Activated T-helper 1 cell treated with Interleukin-2 at 50 U/mL for 16 hours (primary cell): ENCODE measurements around the gene EHD2.
"Not testable (repeated sequence)": the region's sequence is repeated elsewhere in the genome, so short reads cannot be mapped to it uniquely, and the experiment has no call there.

Experiments
- DNase-seq: peaks from one replicate; pipeline ENCODE4 v3.0.0-alpha.2; 2020; ENCODE audit warnings: low read depth

EHD2 gene

DNA sequence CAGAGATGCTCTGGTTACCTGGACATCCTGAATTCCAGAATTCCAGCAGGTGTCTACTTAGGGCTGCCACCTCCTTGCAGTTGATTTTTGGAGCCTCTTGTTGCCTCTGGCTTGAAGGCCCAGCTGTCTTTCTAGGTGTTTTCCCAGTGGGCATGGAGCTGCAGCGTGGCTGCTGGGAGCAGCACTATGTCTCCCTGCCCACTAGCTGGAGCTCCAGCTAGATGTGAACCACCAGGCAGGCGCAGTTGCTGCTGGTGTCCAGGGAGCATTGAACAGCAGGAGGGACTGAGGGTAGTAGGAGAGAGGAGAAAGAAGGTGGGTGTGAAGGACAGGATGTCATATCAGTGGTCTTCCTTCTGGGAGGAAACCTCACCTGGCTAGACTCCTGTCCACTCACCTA lies 55.4 kb downstream of the EHD2 start:
- DNase-seq, result no peak

DNA sequence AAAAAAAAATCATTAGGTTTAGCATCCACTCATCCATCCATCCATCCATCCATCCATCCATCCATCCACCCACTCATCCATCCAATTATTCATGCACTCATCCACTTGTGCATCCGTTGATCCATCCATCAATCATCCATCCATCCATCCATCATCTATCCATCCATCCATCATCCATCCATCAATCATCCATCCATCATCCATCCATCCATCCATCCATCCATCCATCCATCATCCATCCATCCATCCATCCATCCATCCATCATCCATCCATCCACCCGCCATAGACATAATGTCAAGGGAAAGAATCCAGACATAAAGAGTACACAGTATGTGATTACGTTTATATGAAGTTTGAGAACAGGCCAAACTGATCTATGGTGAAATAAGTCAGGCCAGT lies 56.3 kb downstream of the EHD2 start:
- no peak for DNase-seq

DNA sequence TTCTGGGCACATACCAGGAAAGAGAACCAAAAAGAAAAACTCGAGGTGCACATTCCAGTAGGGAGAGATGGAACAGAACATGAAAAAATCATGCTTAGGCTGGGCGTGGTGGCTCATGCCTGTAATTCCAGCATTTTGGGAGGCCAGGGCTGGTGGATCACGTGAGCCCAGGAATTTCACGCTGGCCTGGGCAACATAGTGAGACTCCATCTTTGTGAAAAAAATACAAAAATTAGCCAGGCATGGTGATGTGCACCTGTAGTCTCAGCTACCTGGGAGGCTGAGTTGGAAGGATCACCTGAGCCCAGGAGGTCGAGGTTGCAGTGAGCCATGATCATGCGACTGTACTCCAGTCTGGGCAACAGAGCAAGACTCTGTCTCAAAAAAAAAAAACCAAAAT lies 58.1 kb downstream of the EHD2 start:
- DNase-seq, result not testable (repeated sequence)

DNA sequence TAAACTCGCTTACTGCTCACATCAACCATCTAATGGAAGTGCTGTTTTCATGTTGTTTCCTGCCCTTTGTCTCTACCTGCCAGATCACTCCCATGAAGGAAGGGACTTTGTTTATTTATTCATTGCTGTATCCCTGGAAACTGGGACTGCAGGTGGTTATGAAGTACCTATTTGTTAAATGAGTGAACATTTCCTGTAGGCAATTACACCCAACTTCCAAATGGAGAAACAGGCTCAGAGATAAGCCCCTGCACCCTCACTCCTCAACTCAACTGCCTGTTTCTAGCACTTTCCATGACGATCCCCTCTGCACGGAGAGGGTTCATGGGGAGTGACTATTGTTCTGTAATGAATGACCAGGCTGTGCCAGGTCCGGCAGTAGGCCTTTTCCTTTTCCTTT lies 63.3 kb downstream of the EHD2 start:
- DNase-seq, result no peak

DNA sequence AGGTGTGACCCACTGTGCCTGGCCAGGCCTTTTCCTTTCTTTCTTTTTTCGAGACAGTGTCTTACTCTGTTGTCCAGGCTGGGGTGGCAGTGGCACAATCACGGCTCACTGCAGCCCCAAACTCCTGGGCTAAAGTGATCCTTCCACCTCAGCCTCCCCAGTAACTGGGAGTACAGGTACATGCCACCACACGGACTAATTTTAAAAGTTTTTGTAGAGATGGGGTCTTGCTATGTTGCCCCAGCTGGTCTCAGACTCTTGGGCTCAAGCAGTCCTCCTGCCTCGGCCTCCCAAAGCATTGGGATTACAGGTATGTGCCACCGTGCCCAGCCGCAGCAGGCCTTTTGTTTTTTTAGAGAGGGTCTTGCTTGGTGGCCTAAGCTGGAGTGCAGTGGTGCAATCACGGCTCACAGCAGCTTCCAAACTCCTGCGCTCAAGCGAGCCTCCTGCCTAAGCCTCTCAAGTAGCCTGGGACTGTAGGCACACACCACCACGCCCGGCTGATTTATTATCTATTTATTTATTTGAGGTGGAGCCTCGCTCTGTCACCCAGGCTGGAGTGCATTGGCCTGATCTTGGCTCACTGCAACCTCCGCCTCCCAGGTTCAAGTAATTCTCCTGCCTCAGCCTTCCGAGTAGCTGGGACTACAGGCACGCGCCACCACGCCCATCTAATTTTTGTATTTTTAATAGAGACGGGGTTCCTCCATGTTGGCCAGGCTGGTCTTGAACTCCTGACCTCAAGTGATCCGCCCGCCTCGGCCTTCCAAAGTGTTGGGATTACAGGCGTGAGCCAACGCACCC lies 64.2 kb downstream of the EHD2 start:
- not testable (repeated sequence) for DNase-seq

DNA sequence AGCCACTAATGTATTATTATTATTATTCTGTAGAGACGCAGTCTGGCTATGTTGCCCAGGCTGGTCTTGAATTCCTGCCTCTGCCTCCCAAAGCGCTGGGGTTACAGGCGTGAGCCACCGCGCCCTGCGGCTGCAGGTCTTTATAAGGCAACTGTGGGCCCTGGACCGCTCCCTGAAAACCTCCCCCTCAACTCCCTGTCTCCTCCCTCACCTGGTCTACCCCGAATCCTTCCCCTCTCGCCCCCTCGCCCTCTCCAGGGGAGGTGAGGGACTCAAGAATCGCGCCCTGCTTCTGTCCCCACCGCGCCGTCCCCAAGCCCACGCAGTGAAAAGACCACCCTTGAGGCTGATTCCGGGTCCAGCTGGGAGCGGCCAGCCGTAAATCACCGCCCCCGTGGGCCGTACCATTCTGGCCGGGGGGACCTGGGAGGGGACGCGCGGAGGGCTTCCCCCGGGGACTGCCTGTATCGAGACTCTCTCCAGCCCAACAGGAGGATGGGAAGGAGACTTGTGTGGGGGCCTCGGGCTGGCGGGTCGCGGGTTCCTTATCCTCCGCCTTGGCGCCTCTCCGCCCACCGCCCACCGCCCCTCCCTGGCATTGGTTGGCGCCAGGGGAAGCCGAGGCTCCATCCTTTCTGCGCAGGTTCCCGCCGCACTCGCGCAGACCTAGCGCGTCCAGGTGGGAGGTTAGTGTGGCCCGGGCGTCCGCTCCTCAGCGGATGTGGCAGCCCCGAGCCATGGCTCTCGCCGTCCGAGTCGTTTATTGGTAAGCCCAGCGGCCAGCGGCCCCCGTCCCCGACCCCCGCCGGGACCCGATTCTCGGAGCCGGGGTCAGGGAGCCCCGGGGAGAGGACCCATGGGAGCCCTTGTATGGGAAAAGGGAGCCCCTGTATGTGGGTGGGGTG lies 65.1 kb downstream of the EHD2 start, which contains the start of gene SELENOW:
TSS of gene SELENOW (plus strand) at position 655 of the 905 bp plus-strand sequence. CDS start at position 738, 83 bp downstream.
- peak; percentile 61 for DNase-seq

DNA sequence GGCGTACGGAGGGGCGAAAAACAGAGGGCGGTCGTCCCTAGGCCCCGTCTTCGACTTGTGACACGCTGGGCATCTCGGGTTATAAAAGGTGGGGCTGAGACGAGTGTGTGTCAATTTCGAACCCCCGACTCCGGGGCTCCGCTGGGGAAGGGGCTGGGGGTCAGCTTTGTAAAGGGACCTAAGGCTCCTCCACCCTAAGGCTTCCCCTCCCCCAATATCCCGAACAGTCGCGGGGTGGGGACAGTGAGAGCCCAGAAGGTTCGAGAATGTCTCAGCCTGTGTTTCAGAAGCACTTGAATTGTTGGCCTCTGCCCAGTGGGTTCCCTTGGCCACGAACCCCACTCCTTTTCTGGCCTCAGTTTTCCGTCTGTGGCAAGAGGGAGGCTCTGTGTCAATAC lies 65.7 kb downstream of the EHD2 start:
- DNase-seq, result no peak

DNA sequence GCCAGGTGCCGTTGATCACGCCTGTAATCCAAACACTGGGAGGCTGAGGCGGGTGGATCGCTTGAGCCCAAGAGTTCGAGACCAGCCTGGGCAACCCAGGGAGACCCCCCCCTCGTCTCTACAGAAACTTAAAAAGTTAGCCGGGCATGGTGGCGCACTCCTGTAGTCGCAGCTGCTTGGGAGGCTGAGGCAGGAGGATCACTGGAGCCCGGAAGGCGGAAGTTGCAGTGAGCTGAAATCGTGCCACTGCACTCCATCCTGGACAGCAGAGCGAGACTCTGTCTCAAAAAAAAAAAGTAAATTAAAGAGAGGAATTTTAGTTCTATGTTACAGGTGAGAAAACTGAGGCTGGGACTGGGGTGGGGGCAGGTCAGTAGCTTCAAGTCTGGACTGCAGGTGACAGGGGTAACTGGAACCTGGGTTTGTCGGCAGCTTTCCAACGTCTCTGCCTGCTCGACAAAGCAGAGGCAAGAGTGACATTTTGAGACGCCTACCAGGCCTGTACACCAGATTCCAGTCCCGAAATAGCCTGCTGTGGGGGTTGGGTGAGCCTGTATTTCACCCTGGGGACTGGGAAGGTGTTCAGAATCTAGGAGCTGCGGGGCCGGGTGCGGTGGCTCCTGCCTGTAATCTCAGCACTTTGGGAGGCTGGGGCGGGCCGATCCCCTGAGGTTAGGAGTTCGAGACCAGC lies 66.4 kb downstream of the EHD2 start:
- DNase-seq, result no peak

DNA sequence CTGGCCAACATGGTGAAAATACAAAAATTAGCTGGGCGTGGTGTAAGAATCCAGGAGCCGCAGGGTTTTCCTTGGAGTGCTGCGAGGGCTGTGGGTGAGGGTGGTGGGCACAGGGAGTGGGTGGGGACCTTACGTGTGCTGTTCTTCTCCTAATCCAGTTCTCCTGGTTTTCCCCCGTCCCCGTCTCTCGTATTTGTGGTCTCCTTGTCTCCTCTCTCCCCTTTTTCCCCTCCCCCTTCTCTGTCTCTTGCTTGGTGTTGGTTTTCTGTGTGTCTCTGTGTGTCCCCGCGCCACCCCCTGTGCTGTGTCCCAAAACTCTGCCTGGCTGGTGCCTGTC lies 67.0 kb downstream of the EHD2 start:
- no peak for DNase-seq

DNA sequence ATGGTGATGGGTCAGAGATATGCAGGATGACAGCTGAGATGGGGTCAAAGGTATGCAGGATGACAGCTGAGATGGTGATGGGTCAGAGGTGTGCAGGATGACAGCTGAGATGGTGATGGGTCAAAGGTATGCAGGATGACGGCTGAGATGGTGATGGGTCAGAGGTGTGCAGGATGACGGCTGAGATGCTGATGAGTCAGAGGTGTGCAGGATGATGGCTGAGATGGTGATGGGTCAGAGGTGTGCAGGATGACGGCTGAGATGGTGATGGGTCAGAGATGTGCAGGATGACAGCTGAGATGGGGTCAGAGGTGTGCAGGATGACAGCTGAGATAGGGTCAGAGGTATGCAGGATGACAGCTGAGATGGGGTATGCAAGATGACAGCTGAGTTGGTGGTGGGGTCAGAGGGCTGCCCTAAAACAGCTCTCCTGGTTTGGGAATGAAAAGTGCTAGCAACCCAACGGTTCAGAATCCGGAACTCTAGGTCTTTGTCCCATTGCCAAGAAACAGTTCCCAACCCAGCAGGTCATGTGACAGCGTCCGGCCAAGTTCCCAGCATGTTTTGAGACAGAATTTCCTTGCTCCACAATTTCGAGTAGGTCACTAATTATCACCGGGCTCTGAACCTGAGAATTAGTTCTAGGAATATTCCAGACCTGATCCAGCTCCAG lies 68.5 kb downstream of the EHD2 start:
- no peak for DNase-seq

DNA sequence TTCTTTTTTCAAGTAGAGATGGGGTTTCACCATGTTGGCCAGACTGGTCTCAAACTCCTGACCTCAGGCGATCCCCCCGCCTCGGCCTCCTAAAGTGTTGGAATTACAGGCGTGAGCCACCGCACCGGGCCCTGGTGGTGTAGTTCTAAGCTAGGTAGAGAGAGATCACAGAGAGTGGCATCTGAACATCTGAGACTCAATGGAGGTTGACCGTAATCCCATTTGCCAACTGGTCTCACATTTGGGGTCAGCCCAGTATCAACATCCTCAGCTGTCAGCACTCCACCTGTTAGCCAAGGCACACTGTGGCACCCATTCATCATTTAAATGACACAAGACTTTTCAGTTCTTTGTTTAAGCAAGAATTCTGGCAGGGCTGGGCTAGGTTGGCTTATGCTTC lies 73.3 kb downstream of the EHD2 start:
- DNase-seq, result no peak

DNA sequence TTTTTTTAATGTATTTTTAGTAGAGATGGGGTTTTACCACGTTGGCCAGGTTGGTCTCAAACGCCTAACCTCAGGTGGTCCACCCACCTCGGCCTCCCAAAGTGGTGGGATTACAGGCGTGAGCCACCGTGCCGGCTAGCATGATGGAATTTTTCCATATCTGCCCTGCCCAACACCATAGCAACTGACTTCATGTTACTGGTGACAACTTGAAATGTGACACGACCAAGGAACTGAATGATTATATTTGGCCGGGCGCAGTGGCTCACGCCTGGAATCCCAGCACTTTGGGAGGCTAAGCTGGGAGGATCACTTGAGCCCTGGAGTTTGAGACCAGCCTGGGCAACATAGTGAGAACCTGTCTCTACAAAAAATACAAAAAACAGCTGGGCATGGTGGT lies 74.1 kb downstream of the EHD2 start:
- not testable (repeated sequence) for DNase-seq

DNA sequence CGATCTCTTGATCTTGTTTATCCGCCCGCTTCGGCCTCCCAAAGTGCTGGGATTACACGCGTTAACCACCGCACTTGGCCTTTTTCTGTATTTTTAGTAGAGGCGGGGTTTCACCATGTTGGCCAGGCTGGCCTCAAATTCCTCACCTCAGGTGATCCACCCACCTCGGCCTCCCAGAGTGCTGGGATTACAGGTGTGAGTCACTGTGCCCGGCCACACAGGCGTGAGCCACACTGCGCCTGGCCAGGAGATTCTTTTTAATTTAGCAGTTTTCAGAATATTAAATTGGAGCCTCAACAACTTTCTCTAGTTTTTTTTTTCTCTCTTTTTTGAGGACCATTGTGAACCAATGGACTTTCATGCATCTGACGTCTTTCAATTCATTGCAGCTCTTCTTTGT lies 76.6 kb downstream of the EHD2 start:
- DNase-seq, result not testable (repeated sequence)

DNA sequence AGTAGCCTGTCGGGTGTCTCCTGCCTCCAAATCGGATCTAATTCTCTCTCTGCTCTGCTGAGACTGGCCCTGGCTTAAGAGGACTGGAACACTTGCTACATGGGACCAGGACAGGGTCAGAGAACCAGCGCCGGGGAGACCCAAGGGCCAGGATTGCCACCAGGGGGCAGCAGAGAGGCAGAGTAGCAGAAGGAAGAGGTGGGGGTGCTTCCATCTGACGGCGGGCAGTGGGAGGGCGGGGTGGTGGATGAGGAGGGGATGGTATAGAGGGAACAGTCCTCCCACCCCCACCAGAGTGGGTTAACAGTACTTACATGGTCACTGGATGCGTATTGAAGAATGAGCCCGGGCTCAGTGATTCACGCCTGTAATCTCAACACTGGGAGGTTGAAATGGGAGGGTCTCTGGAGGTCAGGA lies 77.2 kb downstream of the EHD2 start:
- peak; percentile 64 for DNase-seq

DNA sequence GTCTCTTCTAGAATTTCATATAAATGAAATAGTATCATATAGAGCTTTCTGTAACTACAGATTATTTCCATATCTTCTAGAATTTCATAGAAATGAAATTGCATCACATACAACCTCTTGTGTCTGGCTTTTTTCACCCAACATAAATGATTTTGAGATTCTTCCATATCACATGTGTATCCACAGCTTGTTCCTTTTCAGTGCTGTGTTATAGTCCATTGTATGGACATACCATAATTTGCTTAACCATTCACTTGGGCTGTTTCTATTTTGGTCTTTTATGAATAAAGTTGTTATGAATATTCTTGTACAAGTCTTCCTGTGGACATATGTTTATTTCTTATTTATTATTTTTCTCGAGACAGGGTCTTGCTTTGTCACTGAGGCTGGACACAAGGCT lies 79.4 kb downstream of the EHD2 start:
- DNase-seq, result no peak
